HL-60 (cell line): ENCODE data around the gene ANKS1A.

Source experiments
- DNase-seq, 2 experiments: peaks; one replicate each; pipeline ENCODE4 v3.0.0-alpha.2; 2010 to 2020; ENCODE audit warnings: low read depth in 1 of 2, low spot score in 1 of 2
- H3K27ac ChIP-seq: fragments of 250-450 bp; sonication (Bioruptor Pico); replicated peaks from 2 replicates; pipeline ENCODE4 v1.5.1; 2020; ENCODE audit warnings: mild to moderate bottlenecking, moderate library complexity
- H3K27me3 ChIP-seq: fragments of 250-450 bp; sonication (Bioruptor Pico); 2 replicates; pipeline ENCODE4 v1.5.1; 2021; ENCODE audit warnings: mild to moderate bottlenecking, moderate library complexity; ENCODE audit not compliant: insufficient read depth, poor library complexity, severe bottlenecking
- H3K4me3 ChIP-seq: replicated peaks from 2 replicates; pipeline ENCODE4 v1.5.1; 2011; ENCODE audit warnings: mild to moderate bottlenecking, control low read depth, low read length; ENCODE audit not compliant: insufficient read depth
- GABPA ChIP-seq: IDR thresholded peaks from 2 replicates; pipeline ENCODE4 v1.6.1; 2012; ENCODE audit warnings: low read depth
- POLR2AphosphoS5 ChIP-seq: IDR thresholded peaks from 2 replicates; pipeline ENCODE4 v1.6.1; 2012; ENCODE audit warnings: low read depth
- REST ChIP-seq: IDR thresholded peaks from 2 replicates; pipeline ENCODE4 v1.6.1; 2012; ENCODE audit warnings: low read depth; ENCODE audit not compliant: insufficient replicate concordance
- SPI1 ChIP-seq: IDR thresholded peaks from 2 replicates; pipeline ENCODE4 v1.6.1; 2012; ENCODE audit warnings: low read depth, mild to moderate bottlenecking, borderline replicate concordance
- TF ChIP-seq, protein P1 (sequence below): IDR thresholded peaks from one replicate; pipeline ENCODE4 v1.5.1; 2011; ENCODE audit warnings: low read length, control low read depth, inconsistent platforms; ENCODE audit not compliant: insufficient read depth

Gene ANKS1A

GRCh38 chr6:35084511-35085203, 195.6 kb downstream of the ANKS1A start:
- Histone ChIP-seq H3K27ac (no peak overlapping the region), H3K4me3 (no peak overlapping the region), H3K27me3 (no peaks in the 10 kb centered on the region)
- no peak for DNase-seq
- TF ChIP-seq GABPA = no peak
- TF ChIP-seq, protein P1, sequence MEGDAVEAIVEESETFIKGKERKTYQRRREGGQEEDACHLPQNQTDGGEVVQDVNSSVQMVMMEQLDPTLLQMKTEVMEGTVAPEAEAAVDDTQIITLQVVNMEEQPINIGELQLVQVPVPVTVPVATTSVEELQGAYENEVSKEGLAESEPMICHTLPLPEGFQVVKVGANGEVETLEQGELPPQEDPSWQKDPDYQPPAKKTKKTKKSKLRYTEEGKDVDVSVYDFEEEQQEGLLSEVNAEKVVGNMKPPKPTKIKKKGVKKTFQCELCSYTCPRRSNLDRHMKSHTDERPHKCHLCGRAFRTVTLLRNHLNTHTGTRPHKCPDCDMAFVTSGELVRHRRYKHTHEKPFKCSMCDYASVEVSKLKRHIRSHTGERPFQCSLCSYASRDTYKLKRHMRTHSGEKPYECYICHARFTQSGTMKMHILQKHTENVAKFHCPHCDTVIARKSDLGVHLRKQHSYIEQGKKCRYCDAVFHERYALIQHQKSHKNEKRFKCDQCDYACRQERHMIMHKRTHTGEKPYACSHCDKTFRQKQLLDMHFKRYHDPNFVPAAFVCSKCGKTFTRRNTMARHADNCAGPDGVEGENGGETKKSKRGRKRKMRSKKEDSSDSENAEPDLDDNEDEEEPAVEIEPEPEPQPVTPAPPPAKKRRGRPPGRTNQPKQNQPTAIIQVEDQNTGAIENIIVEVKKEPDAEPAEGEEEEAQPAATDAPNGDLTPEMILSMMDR = no peak
- no peak for TF ChIP-seq REST
- no peak for TF ChIP-seq POLR2AphosphoS5

DNA sequence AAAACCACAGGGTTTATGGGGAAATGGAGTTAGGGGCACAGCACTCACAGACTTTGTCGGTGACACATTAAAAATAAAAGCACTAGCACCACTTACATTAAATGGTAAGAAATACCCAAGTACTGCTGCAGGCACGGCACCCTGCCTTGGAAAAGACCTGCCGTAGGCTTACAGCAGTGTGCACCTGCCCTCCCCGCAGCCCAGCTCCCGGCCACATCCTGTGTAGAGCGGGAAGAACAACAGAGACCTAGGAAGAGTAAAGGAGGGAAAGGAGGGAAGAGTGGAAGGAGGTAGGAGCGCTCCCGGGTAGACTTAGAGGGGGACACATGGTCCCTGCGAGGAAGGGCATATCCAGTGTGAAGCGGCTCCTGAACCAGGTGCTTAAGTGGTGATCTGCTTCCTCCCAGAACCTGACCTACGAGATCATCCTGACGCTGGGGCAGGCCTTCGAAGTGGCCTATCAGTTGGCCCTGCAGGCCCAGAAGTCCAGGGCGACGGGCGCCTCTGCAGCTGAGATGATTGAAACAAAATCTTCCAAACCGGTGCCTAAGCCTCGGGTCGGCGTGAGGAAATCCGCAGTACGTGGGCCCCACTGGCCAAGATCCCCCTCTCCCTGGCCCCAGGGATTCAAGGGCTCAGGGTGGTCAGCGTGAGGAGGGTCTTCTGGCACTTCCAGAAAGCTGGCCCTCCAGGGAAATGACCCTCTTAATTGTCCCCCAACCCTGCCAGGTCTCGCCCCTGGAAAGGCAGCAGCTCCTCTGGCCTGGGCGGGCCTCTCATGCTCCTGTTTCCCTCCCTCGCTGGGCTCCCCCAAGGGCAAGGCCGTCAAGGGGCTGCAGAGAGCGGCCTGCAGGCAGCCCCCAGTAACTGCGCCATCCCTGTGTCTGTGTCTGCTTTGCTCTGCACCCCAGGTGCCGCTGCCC, 196.6 kb downstream of the ANKS1A start:
- TF ChIP-seq SPI1 = no peak
- no peak for TF ChIP-seq GABPA
- TF ChIP-seq POLR2AphosphoS5 = no peak
- TF ChIP-seq REST = no peak
- TF ChIP-seq, protein P1 = no peak

DNA sequence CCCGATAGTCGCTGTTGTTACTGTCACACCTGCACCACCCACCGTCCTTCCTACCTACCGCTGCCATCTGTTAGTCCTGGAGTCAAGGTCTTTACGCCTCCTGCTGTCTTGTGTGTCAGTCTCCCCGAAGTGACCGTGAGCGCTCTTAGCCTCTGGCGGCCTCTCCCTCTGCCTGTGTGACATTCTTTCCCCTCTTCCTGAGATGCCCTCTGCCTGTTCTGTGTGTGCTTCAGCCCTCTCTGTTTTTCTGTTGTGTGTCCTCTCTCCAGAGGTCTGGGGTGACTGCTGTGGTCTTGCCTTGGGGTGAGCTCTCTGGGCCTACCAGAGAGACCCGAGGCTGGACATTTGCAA, 197.2 kb downstream of the ANKS1A start:
- DNase-seq = no peak
- no peaks in the 10 kb centered on the region for H3K27me3 ChIP-seq
- H3K4me3 ChIP-seq = no peak overlapping the region
- H3K27ac ChIP-seq = no peak overlapping the region
- TF ChIP-seq REST = no peak
- no peak for TF ChIP-seq GABPA
- TF ChIP-seq POLR2AphosphoS5 = no peak
- TF ChIP-seq SPI1 = no peak
- TF ChIP-seq, protein P1 = no peak

More for the DNA sequence above, 196.6 kb downstream of the ANKS1A start:
- DNase-seq = no peak
- Histone ChIP-seq H3K4me3 (no peak overlapping the region), H3K27ac (no peak overlapping the region), H3K27me3 (no peaks in the 10 kb centered on the region)
